ENCODE data around the gene IFITM2.
"Not testable (repeated sequence)": the region's sequence is repeated elsewhere in the genome, so short reads cannot be mapped to it uniquely, and the experiment has no call there.

Gene IFITM2

GRCh38 chr11:307766-308708 is at the start of gene IFITM2:
TSS of gene IFITM2 (plus strand) at chr11:307816. CDS start at chr11:308193, 377 bp downstream.
- DNase-seq (ENCODE audit: low read depth in 2 of 2): peak; percentile 73 to 74

- DNase-seq (ENCODE audit: low read depth in 2 of 2): no peak
These were observed 48.2 kb upstream of the IFITM2 start for GRCh38 chr11:259413-259812.

GRCh38 chr11:261624-262023 is 46.0 kb upstream of the IFITM2 start:
- DNase-seq (ENCODE audit: low read depth in 2 of 2): no peak

- DNase-seq (ENCODE audit: low read depth in 2 of 2): no peak
These were observed 40.8 kb upstream of the IFITM2 start for GRCh38 chr11:266676-267439.

GRCh38 chr11:267491-267994 is 40.1 kb upstream of the IFITM2 start:
- no peak for DNase-seq (ENCODE audit: low read depth in 2 of 2)

- not testable (repeated sequence) for DNase-seq (ENCODE audit: low read depth in 2 of 2)
These were observed 38.9 kb upstream of the IFITM2 start for GRCh38 chr11:268716-269145.

- DNase-seq (ENCODE audit: low read depth in 2 of 2): no peak
These were observed 38.3 kb upstream of the IFITM2 start for GRCh38 chr11:269146-269890.

- DNase-seq (ENCODE audit: low read depth in 2 of 2): no peak
These were observed 36.9 kb upstream of the IFITM2 start for GRCh38 chr11:270451-271318.

- DNase-seq (ENCODE audit: low read depth in 2 of 2): no peak
These were observed 36.3 kb upstream of the IFITM2 start for GRCh38 chr11:271319-271715.

GRCh38 chr11:272195-272930 is 35.3 kb upstream of the IFITM2 start:
- no peak for DNase-seq (ENCODE audit: low read depth in 2 of 2)

GRCh38 chr11:272931-273198 is 34.8 kb upstream of the IFITM2 start:
- no peak for DNase-seq (ENCODE audit: low read depth in 2 of 2)

GRCh38 chr11:276219-276618 is 31.4 kb upstream of the IFITM2 start:
- DNase-seq (ENCODE audit: low read depth in 2 of 2): no peak

GRCh38 chr11:278001-278951 is 29.3 kb upstream of the IFITM2 start, which contains the start of gene NLRP6:
TSS of gene NLRP6 (plus strand) at chr11:278407. CDS start at chr11:278570, 163 bp downstream.
- no peak for DNase-seq (ENCODE audit: low read depth in 2 of 2)

- no peak for DNase-seq (ENCODE audit: low read depth in 2 of 2)
These were observed 28.3 kb upstream of the IFITM2 start for GRCh38 chr11:279040-279965.

GRCh38 chr11:279966-280705 is 27.5 kb upstream of the IFITM2 start:
- DNase-seq (ENCODE audit: low read depth in 2 of 2): no peak

- no peak for DNase-seq (ENCODE audit: low read depth in 2 of 2)
These were observed 26.7 kb upstream of the IFITM2 start for GRCh38 chr11:280706-281485.
